ENCODE results near the gene CPSF4L. TPM values are rescaled to one million over a fixed set of nuclear protein-coding genes. Genes with fewer than 3 reads are reported as not detected.

CPSF4L gene
- total RNA-seq, 1 experiment from 2014 or later: not detected

GRCh38 chr17:73284354-73284753, 22.7 kb upstream of the CPSF4L start:
- Mint-ChIP-seq H3K4me3 (no peak overlapping the region), H3K9me3 (no peaks in the 10 kb centered on the region), H3K27ac (no peak overlapping the region), H3K36me3 (peaks cover 2% of the 10 kb centered on the region; the same call in 1 of the 2 replicates), H3K4me1 (peaks cover 26% of the 10 kb centered on the region), H3K27me3 (ENCODE audit: low read depth) (no peaks in the 10 kb centered on the region)
- no peak for ATAC-seq
- no peak for DNase-seq (ENCODE audit: low spot score)
- TF ChIP-seq E2F1 (CRISPR knock-in tag; IDR thresholded peaks at IDR 0.05): no peak
- TF ChIP-seq TEAD1 (CRISPR knock-in tag; IDR thresholded peaks at IDR 0.05): no peak
- TF ChIP-seq ESRRA (CRISPR knock-in tag; IDR thresholded peaks at IDR 0.05; ENCODE audit: borderline replicate concordance): no peak
- no peak for TF ChIP-seq GABPB1 (CRISPR knock-in tag; IDR thresholded peaks at IDR 0.05)
- TF ChIP-seq ZNF232 (CRISPR knock-in tag; IDR thresholded peaks at IDR 0.05): no peak
- no peak for TF ChIP-seq GRHL2 (CRISPR knock-in tag; IDR thresholded peaks at IDR 0.05; ENCODE audit: insufficient replicate concordance, severe bottlenecking)
- TF ChIP-seq ZNF396 (CRISPR knock-in tag; IDR thresholded peaks at IDR 0.05; ENCODE audit: borderline replicate concordance): no peak
- TF ChIP-seq FOXK1 (CRISPR knock-in tag; IDR thresholded peaks at IDR 0.05): no peak
- TF ChIP-seq PRRX2 (CRISPR knock-in tag; IDR thresholded peaks at IDR 0.05): no peak
- no peak for TF ChIP-seq ZBTB43 (CRISPR knock-in tag; IDR thresholded peaks at IDR 0.05)
- no peak for TF ChIP-seq PRDM15 (CRISPR knock-in tag; IDR thresholded peaks at IDR 0.05)
- no peak for TF ChIP-seq ZNF512 (CRISPR knock-in tag; IDR thresholded peaks at IDR 0.05; ENCODE audit: borderline replicate concordance)
- no peak for TF ChIP-seq IRF1 (CRISPR knock-in tag; IDR thresholded peaks at IDR 0.05)
- TF ChIP-seq E2F4 (CRISPR knock-in tag; IDR thresholded peaks at IDR 0.05; ENCODE audit: borderline replicate concordance, low read depth): no peak
- TF ChIP-seq MXD4 (CRISPR knock-in tag; IDR thresholded peaks at IDR 0.05; ENCODE audit: borderline replicate concordance): no peak
- TF ChIP-seq SP1 (CRISPR knock-in tag; conservative IDR thresholded peaks at IDR 0.05): no peak
- no peak for TF ChIP-seq HMGA2 (CRISPR knock-in tag; IDR thresholded peaks at IDR 0.05)
- TF ChIP-seq RELA (CRISPR knock-in tag; IDR thresholded peaks at IDR 0.05; ENCODE audit: borderline replicate concordance): no peak
- ChIA-PET POLR2A (interaction anchor here (1.8 kb wide), 1 partner anchor 27 kb away, joined by 9 read pairs; no protein-coding TSS in a partner anchor), CTCF (interaction anchor here (1.0 to 2.4 kb wide), 2 partner anchors 52 to 86 kb away, joined by 3 to 8 read pairs; a partner anchor contains a TSS)

Measured in WTC11 (cell line).